ENCODE results near the gene KCNAB3.

KCNAB3 gene

GRCh38 chr17:7940034-7940433 lies 10.4 kb upstream of the KCNAB3 start:
- Histone ChIP-seq H3K36me3 (ENCODE audit: control insufficient read depth, insufficient read depth, low read length) (peaks cover 68% of the 10 kb centered on the region), H3K4me3 (ENCODE audit: low read depth, low read length) (no peak overlapping the region), H3K9ac (ENCODE audit: low read depth, low read length) (no peak overlapping the region), H3K27ac (ENCODE audit: low read depth, low read length) (no peak overlapping the region), H3K9me3 (ENCODE audit: control insufficient read depth, insufficient read depth, low read length) (no peaks in the 10 kb centered on the region), H3K27me3 (ENCODE audit: control insufficient read depth, insufficient read depth, low read length) (no peaks in the 10 kb centered on the region), H3K4me1 (ENCODE audit: control insufficient read depth, insufficient read depth, low read length) (no peaks in the 10 kb centered on the region)

GRCh38 chr17:7935859-7936258 lies 6.2 kb upstream of the KCNAB3 start:
- Histone ChIP-seq H3K27ac (ENCODE audit: low read depth, low read length) (no peak overlapping the region), H3K9ac (ENCODE audit: low read depth, low read length) (no peak overlapping the region), H3K4me3 (ENCODE audit: low read depth, low read length) (no peak overlapping the region), H3K9me3 (ENCODE audit: control insufficient read depth, insufficient read depth, low read length) (no peaks in the 10 kb centered on the region), H3K27me3 (ENCODE audit: control insufficient read depth, insufficient read depth, low read length) (peaks cover 4% of the 10 kb centered on the region), H3K4me1 (ENCODE audit: control insufficient read depth, insufficient read depth, low read length) (peaks cover 4% of the 10 kb centered on the region; the same call in 1 of the 2 replicates), H3K36me3 (ENCODE audit: control insufficient read depth, insufficient read depth, low read length) (peaks cover 49% of the 10 kb centered on the region)

- H3K4me3 ChIP-seq (ENCODE audit: low read depth, low read length): peak overlapping the region; percentile 83
- H3K27ac ChIP-seq (ENCODE audit: low read depth, low read length): no peak overlapping the region
- H3K36me3 ChIP-seq (ENCODE audit: control insufficient read depth, insufficient read depth, low read length): peaks cover 27% of the 10 kb centered on the region
- H3K9me3 ChIP-seq (ENCODE audit: control insufficient read depth, insufficient read depth, low read length): no peaks in the 10 kb centered on the region
- no peak overlapping the region for H3K9ac ChIP-seq (ENCODE audit: low read depth, low read length)
- peaks cover 20% of the 10 kb centered on the region for H3K27me3 ChIP-seq (ENCODE audit: control insufficient read depth, insufficient read depth, low read length)
- peaks cover 4% of the 10 kb centered on the region for H3K4me1 ChIP-seq (ENCODE audit: control insufficient read depth, insufficient read depth, low read length)
Observed at GRCh38 chr17:7932949-7933348, 3.3 kb upstream of the KCNAB3 start.

GRCh38 chr17:7932483-7932891 lies 2.8 kb upstream of the KCNAB3 start:
- H3K4me3 ChIP-seq (ENCODE audit: low read depth, low read length): peak overlapping the region; percentile 83
- H3K4me1 ChIP-seq (ENCODE audit: control insufficient read depth, insufficient read depth, low read length): peaks cover 4% of the 10 kb centered on the region
- no peaks in the 10 kb centered on the region for H3K9me3 ChIP-seq (ENCODE audit: control insufficient read depth, insufficient read depth, low read length)
- peaks cover 27% of the 10 kb centered on the region for H3K36me3 ChIP-seq (ENCODE audit: control insufficient read depth, insufficient read depth, low read length)
- no peak overlapping the region for H3K27ac ChIP-seq (ENCODE audit: low read depth, low read length)
- peaks cover 25% of the 10 kb centered on the region for H3K27me3 ChIP-seq (ENCODE audit: control insufficient read depth, insufficient read depth, low read length)
- H3K9ac ChIP-seq (ENCODE audit: low read depth, low read length): no peak overlapping the region; the same call in 1 of the 2 replicates

- Histone ChIP-seq H3K36me3 (ENCODE audit: control insufficient read depth, insufficient read depth, low read length) (peaks cover 22% of the 10 kb centered on the region), H3K9ac (ENCODE audit: low read depth, low read length) (no peak within 1 kb of the TSS; the same call in 1 of the 2 replicates), H3K9me3 (ENCODE audit: control insufficient read depth, insufficient read depth, low read length) (no peaks in the 10 kb centered on the region), H3K27ac (ENCODE audit: low read depth, low read length) (peak within 1 kb of the TSS; percentile 45), H3K4me1 (ENCODE audit: control insufficient read depth, insufficient read depth, low read length) (peaks cover 4% of the 10 kb centered on the region), H3K4me3 (ENCODE audit: low read depth, low read length) (peak within 1 kb of the TSS; percentile 83), H3K27me3 (ENCODE audit: control insufficient read depth, insufficient read depth, low read length) (peaks cover 30% of the 10 kb centered on the region)
Observed at GRCh38 chr17:7931709-7932482, 2.2 kb upstream of the KCNAB3 start, which contains the start of the genes CNTROB and TRAPPC1. Gene CNTROB, plus strand, starts transcription at chr17:7932206. Its CDS starts 874 bp downstream, at chr17:7933080. Gene TRAPPC1, minus strand, starts transcription at chr17:7931946. Its CDS starts 117 bp downstream, at chr17:7931829.

GRCh38 chr17:7930841-7931631 lies 1.4 kb upstream of the KCNAB3 start:
- Histone ChIP-seq H3K27ac (ENCODE audit: low read depth, low read length) (no peak overlapping the region), H3K27me3 (ENCODE audit: control insufficient read depth, insufficient read depth, low read length) (peaks cover 39% of the 10 kb centered on the region)

GRCh38 chr17:7927596-7927995 lies 2.1 kb downstream of the KCNAB3 start:
- H3K27me3 ChIP-seq (ENCODE audit: control insufficient read depth, insufficient read depth, low read length): peaks cover 67% of the 10 kb centered on the region
- H3K36me3 ChIP-seq (ENCODE audit: control insufficient read depth, insufficient read depth, low read length): no peaks in the 10 kb centered on the region
- H3K4me1 ChIP-seq (ENCODE audit: control insufficient read depth, insufficient read depth, low read length): peaks cover 6% of the 10 kb centered on the region

More at GRCh38 chr17:7930841-7931631, 1.4 kb upstream of the KCNAB3 start:
- no peak overlapping the region for H3K9ac ChIP-seq (ENCODE audit: low read depth, low read length)
- peak overlapping the region; percentile 83 for H3K4me3 ChIP-seq (ENCODE audit: low read depth, low read length)
- no peaks in the 10 kb centered on the region for H3K9me3 ChIP-seq (ENCODE audit: control insufficient read depth, insufficient read depth, low read length)
- H3K4me1 ChIP-seq (ENCODE audit: control insufficient read depth, insufficient read depth, low read length): peaks cover 4% of the 10 kb centered on the region
- peaks cover 13% of the 10 kb centered on the region for H3K36me3 ChIP-seq (ENCODE audit: control insufficient read depth, insufficient read depth, low read length)

GRCh38 chr17:7922845-7923628 lies 6.6 kb downstream of the KCNAB3 start:
- H3K4me1 ChIP-seq (ENCODE audit: control insufficient read depth, insufficient read depth, low read length): peaks cover 13% of the 10 kb centered on the region; the same call in 1 of the 2 replicates
- peaks cover 78% of the 10 kb centered on the region for H3K27me3 ChIP-seq (ENCODE audit: control insufficient read depth, insufficient read depth, low read length)
- no peaks in the 10 kb centered on the region for H3K36me3 ChIP-seq (ENCODE audit: control insufficient read depth, insufficient read depth, low read length)
- no peak overlapping the region for H3K9ac ChIP-seq (ENCODE audit: low read depth, low read length)
- H3K27ac ChIP-seq (ENCODE audit: low read depth, low read length): no peak overlapping the region
- peak overlapping the region; percentile 53 for H3K4me3 ChIP-seq (ENCODE audit: low read depth, low read length)
- H3K9me3 ChIP-seq (ENCODE audit: control insufficient read depth, insufficient read depth, low read length): no peaks in the 10 kb centered on the region

More at GRCh38 chr17:7927596-7927995, 2.1 kb downstream of the KCNAB3 start:
- H3K9ac ChIP-seq (ENCODE audit: low read depth, low read length): no peak overlapping the region
- H3K27ac ChIP-seq (ENCODE audit: low read depth, low read length): no peak overlapping the region
- no peak overlapping the region for H3K4me3 ChIP-seq (ENCODE audit: low read depth, low read length)
- H3K9me3 ChIP-seq (ENCODE audit: control insufficient read depth, insufficient read depth, low read length): no peaks in the 10 kb centered on the region

GRCh38 chr17:7922269-7922844 lies 7.3 kb downstream of the KCNAB3 start:
- no peaks in the 10 kb centered on the region for H3K9me3 ChIP-seq (ENCODE audit: control insufficient read depth, insufficient read depth, low read length)
- no peak overlapping the region for H3K9ac ChIP-seq (ENCODE audit: low read depth, low read length)
- peaks cover 75% of the 10 kb centered on the region for H3K27me3 ChIP-seq (ENCODE audit: control insufficient read depth, insufficient read depth, low read length)
- no peaks in the 10 kb centered on the region for H3K36me3 ChIP-seq (ENCODE audit: control insufficient read depth, insufficient read depth, low read length)
- H3K4me1 ChIP-seq (ENCODE audit: control insufficient read depth, insufficient read depth, low read length): peaks cover 13% of the 10 kb centered on the region; the same call in 1 of the 2 replicates
- H3K27ac ChIP-seq (ENCODE audit: low read depth, low read length): no peak overlapping the region
- H3K4me3 ChIP-seq (ENCODE audit: low read depth, low read length): peak overlapping the region; percentile 53

- Histone ChIP-seq H3K9me3 (ENCODE audit: control insufficient read depth, insufficient read depth, low read length) (no peaks in the 10 kb centered on the region), H3K4me1 (ENCODE audit: control insufficient read depth, insufficient read depth, low read length) (peaks cover 5% of the 10 kb centered on the region; the same call in 1 of the 2 replicates), H3K4me3 (ENCODE audit: low read depth, low read length) (no peak overlapping the region), H3K36me3 (ENCODE audit: control insufficient read depth, insufficient read depth, low read length) (no peaks in the 10 kb centered on the region), H3K9ac (ENCODE audit: low read depth, low read length) (no peak overlapping the region), H3K27me3 (ENCODE audit: control insufficient read depth, insufficient read depth, low read length) (peaks cover 47% of the 10 kb centered on the region), H3K27ac (ENCODE audit: low read depth, low read length) (no peak overlapping the region)
Observed at GRCh38 chr17:7916808-7917207, 12.8 kb downstream of the KCNAB3 start.
